GM12878 (cell line): ENCODE results near the gene TRPM3. TPM values are rescaled to one million over a fixed set of nuclear protein-coding genes. Genes with fewer than 3 reads are reported as not detected.

ENCODE experiments used
- ATAC-seq: fragments of 200-7000 bp; cut with Tn5 transposase; 3 replicates; pipeline ENCODE4 v1.9.1; 2020; ENCODE audit warnings: mild to moderate bottlenecking, moderate library complexity
- BruUV-seq: library from RNA; stranded (reverse); fragments of 400-500 nt; replicated peaks from 2 replicates; lab custom pipeline; 2021; lab: Mats Ljungman, UMichigan
- CTCF ChIA-PET: fragments of 300-600 bp; sonication (Branson Sonifier 250); formaldehyde crosslinking; extraction: SDS; loops from one replicate; lab custom pipeline; 2021; ENCODE audit warnings: inconsistent platforms; lab: Yijun Ruan, JAX
- POLR2A ChIA-PET: fragments of 350-600 bp; formaldehyde crosslinking; extraction: SDS; loops from one replicate; lab custom pipeline; 2021; ENCODE audit warnings: inconsistent platforms; lab: Charles Lee
- RAD21 ChIA-PET: fragments of 300-600 bp; sonication (Branson Sonifier 250); formaldehyde crosslinking; loops from one replicate; lab custom pipeline; 2023; ENCODE audit warnings: antibody characterized with exemption; ENCODE audit not compliant: unreplicated experiment; lab: Charles Lee
- SMC1A ChIA-PET: fragments of 300-600 bp; sonication (Branson Sonifier 250); formaldehyde crosslinking; loops from one replicate; lab custom pipeline; 2023; ENCODE audit not compliant: unreplicated experiment, uncharacterized antibody; lab: Charles Lee
- DNase-seq: peaks from one replicate; pipeline ENCODE4 v3.0.0-alpha.2; 2011; ENCODE audit warnings: low read depth, low spot score
- FAIRE-seq: peaks from 3 replicates; lab custom pipeline; 2011; peaks lifted over from hg19 to GRCh38; lab: Jason Lieb, UNC
- H2AFZ ChIP-seq: 2 replicates; pipeline ENCODE4 v1.6.0; 2011; ENCODE audit warnings: low read depth, low read length, control low read depth; ENCODE audit not compliant: control insufficient read depth
- H3K27ac ChIP-seq: 2 replicates; pipeline ENCODE4 v1.5.1; 2011; ENCODE audit warnings: control low read depth; ENCODE audit not compliant: control insufficient read depth, insufficient read depth
- H3K27me3 ChIP-seq, 2 experiments: replicated peaks in 1 of 2; 2 replicates each; pipeline versions ENCODE4 v1.6.0 to v1.6.1; 2011; ENCODE audit warnings: low read length in 1 of 2; ENCODE audit not compliant: control insufficient read depth in 2 of 2, insufficient read depth in 2 of 2
- H3K36me3 ChIP-seq, 2 experiments: 2 replicates each; pipeline ENCODE4 v1.5.1; 2011; ENCODE audit warnings: low read length in 1 of 2; ENCODE audit not compliant: control insufficient read depth in 2 of 2, insufficient read depth in 2 of 2
- H3K4me1 ChIP-seq: 2 replicates; pipeline ENCODE4 v1.6.1; 2011; ENCODE audit warnings: mild to moderate bottlenecking, low read length, moderate library complexity, mixed read lengths; ENCODE audit not compliant: control insufficient read depth, insufficient read depth
- H3K4me2 ChIP-seq: 2 replicates; pipeline ENCODE4 v1.6.0; 2011; ENCODE audit warnings: control low read depth; ENCODE audit not compliant: control insufficient read depth, insufficient read depth
- H3K4me3 ChIP-seq: fragments of 200-600 bp; sonication (generic); 2 replicates; pipeline ENCODE4 v1.5.1; 2016
- H3K79me2 ChIP-seq: 2 replicates; pipeline ENCODE4 v1.6.0; 2011; ENCODE audit warnings: low read length; ENCODE audit not compliant: control insufficient read depth, insufficient read depth
- H3K9ac ChIP-seq: 2 replicates; pipeline ENCODE4 v1.8.0; 2011; ENCODE audit warnings: low read length, control low read depth, mixed read lengths; ENCODE audit not compliant: control insufficient read depth, insufficient read depth
- H3K9me3 ChIP-seq: replicated peaks from 3 replicates; pipeline ENCODE4 v1.5.1; 2011; ENCODE audit warnings: mild to moderate bottlenecking, low read length; ENCODE audit not compliant: control insufficient read depth, insufficient read depth
- H4K20me1 ChIP-seq: 2 replicates; pipeline ENCODE4 v1.6.0; 2011; ENCODE audit not compliant: control insufficient read depth, insufficient read depth
- JUNB ChIP-seq: IDR thresholded peaks from 2 replicates; pipeline ENCODE4 v1.6.1; 2016; ENCODE audit warnings: antibody characterized with exemption, mild to moderate bottlenecking
- KAT2A ChIP-seq: conservative IDR thresholded peaks from 2 replicates; pipeline ENCODE4 v1.6.1; 2011; ENCODE audit warnings: low read depth, low read length; ENCODE audit not compliant: control insufficient read depth
- KDM1A ChIP-seq: fragments of 200-600 bp; sonication (generic); IDR thresholded peaks from 2 replicates; pipeline ENCODE4 v1.6.1; 2016; ENCODE audit warnings: borderline replicate concordance
- MTA3 ChIP-seq: IDR thresholded peaks from 2 replicates; pipeline ENCODE4 v1.6.1; 2012; ENCODE audit warnings: low read length, inconsistent platforms, borderline replicate concordance
- RAD21 ChIP-seq: IDR thresholded peaks from 2 replicates; pipeline ENCODE4 v1.6.1; 2011; ENCODE audit warnings: mild to moderate bottlenecking, low read depth, low read length, moderate library complexity; ENCODE audit not compliant: insufficient read depth
- RB1 ChIP-seq: fragments of 450-650 bp; formaldehyde crosslinking; IDR thresholded peaks from 2 replicates; pipeline ENCODE4 v1.6.1; 2017; ENCODE audit warnings: mild to moderate bottlenecking, borderline replicate concordance
- RBBP5 ChIP-seq: fragments of 200-600 bp; sonication (generic); conservative IDR thresholded peaks from 2 replicates; pipeline ENCODE4 v1.6.1; 2016
- RELA ChIP-seq: fragments of 450-650 bp; IDR thresholded peaks from 2 replicates; pipeline ENCODE4 v1.8.0; 2014; ENCODE audit warnings: borderline replicate concordance; ENCODE audit not compliant: partially characterized antibody
- SMARCA5 ChIP-seq: fragments of 450-650 bp; IDR thresholded peaks from 2 replicates; pipeline ENCODE4 v1.6.1; 2017; ENCODE audit warnings: mild to moderate bottlenecking
- TBL1XR1 ChIP-seq: IDR thresholded peaks from 2 replicates; pipeline ENCODE4 v1.6.1; 2012; ENCODE audit warnings: low read depth, low read length, improper control_type of control experiment
- WGBS: methylation state at CpG from one replicate; pipeline ENCODE4 v1.1.6; 2016; ENCODE audit warnings: low lambda C conversion rate; ENCODE audit not compliant: insufficient replicate concordance, insufficient coverage; ENCODE audit errors: missing lambda C conversion rate; 5-methylcytosine and 5-hydroxymethylcytosine counted together
- in situ Hi-C: fragments of 300-500 bp; cut with MboI; formaldehyde crosslinking; loops from 9 replicates; pipeline ENCODE4 v1.14.3; 2018; ENCODE audit warnings: mixed read lengths
- intact Hi-C: fragments of 100-400 bp; cut with micrococcal nuclease; formaldehyde crosslinking; loops from one replicate; pipeline ENCODE4 v1.14.2; 2022; ENCODE audit not compliant: unreplicated experiment
- polyA plus RNA-seq, 11 experiments: library from polyadenylated mRNA; depleted of rRNA in 4 of 11; unstranded in 6 of 11; stranded (reverse) in 5 of 11; fragments of >200 nt; fragmentation: Nextera tagmentation in 4 of 11; fragmentation: Illumina TruSeq in 1 of 11; extraction: Ambion mirVana in 4 of 11; extraction: Trizol in 1 of 11; gene quantifications; 1 replicate in 1 of 11; 2 replicates in 10 of 11; pipeline versions ENCODE4 v1.2.1 to v1.2.3, GENCODE V29; 2011 to 2016; ENCODE audit warnings: inconsistent platforms in 2 of 11, missing spikeins in 2 of 11, low read depth in 1 of 11
- total RNA-seq, 4 experiments: library from RNA; depleted of rRNA in 3 of 4; stranded (reverse); fragments of >200 nt in 3 of 4; fragmentation: Illumina TruSeq in 1 of 4; extraction: Trizol in 1 of 4; gene quantifications; 2 replicates each; pipeline versions ENCODE4 v1.2.1 to v1.2.3, GENCODE V29; 2013 to 2021
- TF ChIP-seq, protein P1 (sequence below): fragments of 150-350 bp; IDR thresholded peaks from 2 replicates; pipeline ENCODE4 v1.6.1; 2016; ENCODE audit warnings: low read depth, low read length
- TF ChIP-seq, protein P2 (sequence below): IDR thresholded peaks from 2 replicates; pipeline ENCODE4 v1.6.1; 2012; ENCODE audit warnings: low read depth, low read length, improper control_type of control experiment
- TF ChIP-seq, protein P3 (sequence below): fragments of 450-650 bp; IDR thresholded peaks from 2 replicates; pipeline ENCODE4 v1.6.1; 2017; ENCODE audit warnings: mild to moderate bottlenecking

TRPM3 gene
- total and polyA plus RNA-seq, 10 of the 15 experiments (the other 5 are each of a cell fraction or from before 2014, with no cell fraction given), result not detected

DNA sequence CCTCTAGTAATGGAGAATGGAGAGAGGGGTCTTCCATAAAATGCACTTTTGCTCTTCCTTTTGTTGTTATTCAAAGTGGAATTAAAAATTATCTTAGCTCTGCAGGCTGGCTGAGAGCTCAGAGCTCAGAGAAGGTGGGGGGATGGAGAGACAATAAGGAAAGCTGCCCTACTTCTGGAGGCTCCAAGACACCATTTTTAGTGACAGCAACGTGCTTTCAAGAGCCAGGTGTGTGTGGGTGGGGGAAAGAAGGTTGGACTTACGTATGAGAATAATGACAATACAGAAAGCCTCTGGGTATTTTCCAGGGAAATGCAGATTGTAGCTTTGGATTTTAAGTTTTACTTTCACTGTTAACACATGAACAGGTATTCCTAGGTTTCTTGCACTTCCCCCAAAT, 173.9 kb downstream of the TRPM3 start:
- H3K9ac ChIP-seq, result no peak overlapping the region
- H3K4me3 ChIP-seq, result no peak overlapping the region
- FAIRE-seq (no peak), DNase-seq (no peak), ATAC-seq (no peak)
- in situ Hi-C loops (no loop called here), intact Hi-C loops (no loop called here)
- H3K27me3 ChIP-seq, result no peaks in the 10 kb centered on the region
- RAD21 ChIA-PET, result no interaction called here
- POLR2A ChIA-PET, result no interaction called here
- H3K4me1 ChIP-seq, result 0 out of 2 replicates have a peak, but pooled peaks cover 2% of the 10 kb centered on the region
- H4K20me1 ChIP-seq, result no peaks in the 10 kb centered on the region
- H3K9me3 ChIP-seq, result no peaks in the 10 kb centered on the region
- H3K36me3 ChIP-seq, result no peaks in the 10 kb centered on the region
- no peak overlapping the region for H3K27ac ChIP-seq
- BruUV-seq, result no TSS peak
- H3K4me2 ChIP-seq, result no peak overlapping the region
- SMC1A ChIA-PET, result interaction anchor here (0.6 to 0.8 kb wide), 3 partner anchors 10 to 59 kb away, joined by 3 read pairs; no protein-coding TSS in a partner anchor
- CTCF ChIA-PET, result no interaction called here
- no peak for TF ChIP-seq RELA
- H3K79me2 ChIP-seq, result no peaks in the 10 kb centered on the region
- 0% methylated on average over 2 of the region's 2 CpGs for WGBS
- no peak overlapping the region for H2AFZ ChIP-seq

DNA sequence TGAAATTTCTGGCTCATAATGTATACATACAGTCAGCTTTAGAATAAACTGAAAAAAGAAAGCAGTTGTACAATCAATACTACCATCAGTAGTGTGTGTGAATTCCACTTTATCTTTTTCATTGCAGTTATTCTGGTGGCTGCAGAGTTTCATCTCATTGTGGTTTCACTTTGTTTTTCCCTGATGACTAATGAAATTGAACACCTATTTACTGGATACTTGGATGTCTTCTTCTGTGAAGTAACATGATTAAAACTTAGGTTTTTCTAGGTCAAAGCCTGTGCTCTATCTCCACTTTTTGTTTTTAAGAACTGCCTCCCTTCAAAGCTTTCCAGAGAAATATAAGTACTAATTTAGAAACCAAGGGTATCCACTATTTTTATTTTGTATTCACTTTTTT, 174.3 kb downstream of the TRPM3 start:
- ATAC-seq (no peak), DNase-seq (no peak), FAIRE-seq (no peak)
- H3K9ac ChIP-seq, result no peak overlapping the region
- H4K20me1 ChIP-seq, result no peaks in the 10 kb centered on the region
- SMC1A ChIA-PET, result no interaction called here
- H3K27ac ChIP-seq, result no peak overlapping the region
- H3K27me3 ChIP-seq, result no peaks in the 10 kb centered on the region
- no peaks in the 10 kb centered on the region for H3K9me3 ChIP-seq
- no TSS peak for BruUV-seq
- POLR2A ChIA-PET, result no interaction called here
- no peak overlapping the region for H2AFZ ChIP-seq
- CTCF ChIA-PET, result no interaction called here
- H3K4me3 ChIP-seq, result no peak overlapping the region
- no peaks in the 10 kb centered on the region for H3K79me2 ChIP-seq
- H3K4me2 ChIP-seq, result no peak overlapping the region
- no peaks in the 10 kb centered on the region for H3K36me3 ChIP-seq
- intact Hi-C loops, result no loop called here
- H3K4me1 ChIP-seq, result 0 out of 2 replicates have a peak, but pooled peaks cover 2% of the 10 kb centered on the region
- in situ Hi-C loops, result no loop called here
- RAD21 ChIA-PET, result no interaction called here
- TF ChIP-seq RBBP5, result no peak
- TF ChIP-seq, protein P1, sequence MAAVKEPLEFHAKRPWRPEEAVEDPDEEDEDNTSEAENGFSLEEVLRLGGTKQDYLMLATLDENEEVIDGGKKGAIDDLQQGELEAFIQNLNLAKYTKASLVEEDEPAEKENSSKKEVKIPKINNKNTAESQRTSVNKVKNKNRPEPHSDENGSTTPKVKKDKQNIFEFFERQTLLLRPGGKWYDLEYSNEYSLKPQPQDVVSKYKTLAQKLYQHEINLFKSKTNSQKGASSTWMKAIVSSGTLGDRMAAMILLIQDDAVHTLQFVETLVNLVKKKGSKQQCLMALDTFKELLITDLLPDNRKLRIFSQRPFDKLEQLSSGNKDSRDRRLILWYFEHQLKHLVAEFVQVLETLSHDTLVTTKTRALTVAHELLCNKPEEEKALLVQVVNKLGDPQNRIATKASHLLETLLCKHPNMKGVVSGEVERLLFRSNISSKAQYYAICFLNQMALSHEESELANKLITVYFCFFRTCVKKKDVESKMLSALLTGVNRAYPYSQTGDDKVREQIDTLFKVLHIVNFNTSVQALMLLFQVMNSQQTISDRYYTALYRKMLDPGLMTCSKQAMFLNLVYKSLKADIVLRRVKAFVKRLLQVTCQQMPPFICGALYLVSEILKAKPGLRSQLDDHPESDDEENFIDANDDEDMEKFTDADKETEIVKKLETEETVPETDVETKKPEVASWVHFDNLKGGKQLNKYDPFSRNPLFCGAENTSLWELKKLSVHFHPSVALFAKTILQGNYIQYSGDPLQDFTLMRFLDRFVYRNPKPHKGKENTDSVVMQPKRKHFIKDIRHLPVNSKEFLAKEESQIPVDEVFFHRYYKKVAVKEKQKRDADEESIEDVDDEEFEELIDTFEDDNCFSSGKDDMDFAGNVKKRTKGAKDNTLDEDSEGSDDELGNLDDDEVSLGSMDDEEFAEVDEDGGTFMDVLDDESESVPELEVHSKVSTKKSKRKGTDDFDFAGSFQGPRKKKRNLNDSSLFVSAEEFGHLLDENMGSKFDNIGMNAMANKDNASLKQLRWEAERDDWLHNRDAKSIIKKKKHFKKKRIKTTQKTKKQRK, result no peak
- TF ChIP-seq JUNB, result no peak
- TF ChIP-seq, protein P2, sequence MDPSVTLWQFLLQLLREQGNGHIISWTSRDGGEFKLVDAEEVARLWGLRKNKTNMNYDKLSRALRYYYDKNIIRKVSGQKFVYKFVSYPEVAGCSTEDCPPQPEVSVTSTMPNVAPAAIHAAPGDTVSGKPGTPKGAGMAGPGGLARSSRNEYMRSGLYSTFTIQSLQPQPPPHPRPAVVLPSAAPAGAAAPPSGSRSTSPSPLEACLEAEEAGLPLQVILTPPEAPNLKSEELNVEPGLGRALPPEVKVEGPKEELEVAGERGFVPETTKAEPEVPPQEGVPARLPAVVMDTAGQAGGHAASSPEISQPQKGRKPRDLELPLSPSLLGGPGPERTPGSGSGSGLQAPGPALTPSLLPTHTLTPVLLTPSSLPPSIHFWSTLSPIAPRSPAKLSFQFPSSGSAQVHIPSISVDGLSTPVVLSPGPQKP, result no peak
- no peak for TF ChIP-seq RB1
- TF ChIP-seq MTA3, result no peak
- no peak for TF ChIP-seq TBL1XR1
- no peak for TF ChIP-seq KDM1A
- TF ChIP-seq, protein P3, sequence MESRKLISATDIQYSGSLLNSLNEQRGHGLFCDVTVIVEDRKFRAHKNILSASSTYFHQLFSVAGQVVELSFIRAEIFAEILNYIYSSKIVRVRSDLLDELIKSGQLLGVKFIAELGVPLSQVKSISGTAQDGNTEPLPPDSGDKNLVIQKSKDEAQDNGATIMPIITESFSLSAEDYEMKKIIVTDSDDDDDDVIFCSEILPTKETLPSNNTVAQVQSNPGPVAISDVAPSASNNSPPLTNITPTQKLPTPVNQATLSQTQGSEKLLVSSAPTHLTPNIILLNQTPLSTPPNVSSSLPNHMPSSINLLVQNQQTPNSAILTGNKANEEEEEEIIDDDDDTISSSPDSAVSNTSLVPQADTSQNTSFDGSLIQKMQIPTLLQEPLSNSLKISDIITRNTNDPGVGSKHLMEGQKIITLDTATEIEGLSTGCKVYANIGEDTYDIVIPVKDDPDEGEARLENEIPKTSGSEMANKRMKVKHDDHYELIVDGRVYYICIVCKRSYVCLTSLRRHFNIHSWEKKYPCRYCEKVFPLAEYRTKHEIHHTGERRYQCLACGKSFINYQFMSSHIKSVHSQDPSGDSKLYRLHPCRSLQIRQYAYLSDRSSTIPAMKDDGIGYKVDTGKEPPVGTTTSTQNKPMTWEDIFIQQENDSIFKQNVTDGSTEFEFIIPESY, result no peak
- no peak for TF ChIP-seq SMARCA5
- no peak for TF ChIP-seq KAT2A
- TF ChIP-seq RAD21, result no peak
